Muscle of leg (tissue), 11 donors: ENCODE measurements around the gene WWOX. TPM values are rescaled to one million over a fixed set of nuclear protein-coding genes. Genes with fewer than 3 reads are reported as not detected.
A peak's percentile ranks its signal among the peaks of the same experiment; 100 is the strongest.

Experiments used
- DNase-seq: peaks from one replicate; pipeline ENCODE4 v3.0.0; 2013
- H3K27ac ChIP-seq: one replicate; pipeline ENCODE4 v1.5.1; 2013; ENCODE audit warnings: mild to moderate bottlenecking, low read length, control low read depth
- H3K27me3 ChIP-seq: one replicate; pipeline ENCODE4 v1.6.1; 2013; ENCODE audit warnings: low read length; ENCODE audit not compliant: control insufficient read depth, insufficient read depth
- H3K36me3 ChIP-seq: one replicate; pipeline ENCODE4 v1.6.1; 2013; ENCODE audit warnings: low read length; ENCODE audit not compliant: control insufficient read depth, insufficient read depth
- H3K4me1 ChIP-seq: one replicate; pipeline ENCODE4 v1.6.1; 2013; ENCODE audit warnings: low read length; ENCODE audit not compliant: control insufficient read depth, insufficient read depth
- H3K4me3 ChIP-seq: one replicate; pipeline ENCODE4 v1.5.1; 2013; ENCODE audit warnings: low read length, control low read depth
- H3K9me3 ChIP-seq: replicated peaks from 2 replicates; pipeline ENCODE4 v1.6.1; 2013; ENCODE audit warnings: low read depth, low read length; ENCODE audit not compliant: control insufficient read depth
- WGBS: methylation state at CpG from one replicate; pipeline ENCODE4 v1.1.5; 2013; ENCODE audit warnings: missing lambda C conversion rate; ENCODE audit not compliant: insufficient coverage; 5-methylcytosine and 5-hydroxymethylcytosine counted together
- polyA plus RNA-seq, 8 donors: library from polyadenylated mRNA; unstranded; fragments of 120-200 nt; gene quantifications; one replicate each; pipeline versions ENCODE4 v1.2.1 to v1.2.3, GENCODE V29; 2013; ENCODE audit warnings: inconsistent platforms in 1 of 8, low replicate concordance in 1 of 8; ENCODE audit not compliant: insufficient read length in 8 of 8, insufficient read depth in 1 of 8
- total RNA-seq: library from RNA; stranded (reverse); fragments of 120-200 nt; gene quantifications from one replicate; pipeline ENCODE4 v1.2.4, GENCODE V29; 2013

WWOX gene
- total and polyA plus RNA-seq, 9 donors: 8.1 to 15.8 (median 12.2) TPM

- 100% methylated on average over 1 of the region's 7 CpGs for WGBS
- no peak for DNase-seq
- Histone ChIP-seq H3K4me3 (no peak overlapping the region), H3K36me3 (no peaks in the 10 kb centered on the region), H3K27ac (no peak overlapping the region), H3K27me3 (no peaks in the 10 kb centered on the region), H3K9me3 (no peaks in the 10 kb centered on the region), H3K4me1 (no peaks in the 10 kb centered on the region)
Measured at GRCh38 chr16:78323315-78323714, 223.9 kb downstream of the WWOX start.

GRCh38 chr16:78324649-78325285, 225.3 kb downstream of the WWOX start:
- no peaks in the 10 kb centered on the region for H3K9me3 ChIP-seq
- WGBS: 68% methylated on average over 2 of the region's 6 CpGs
- H3K4me1 ChIP-seq: no peaks in the 10 kb centered on the region
- no peak for DNase-seq
- no peaks in the 10 kb centered on the region for H3K27me3 ChIP-seq
- H3K4me3 ChIP-seq: no peak overlapping the region
- no peak overlapping the region for H3K27ac ChIP-seq
- H3K36me3 ChIP-seq: no peaks in the 10 kb centered on the region

- Histone ChIP-seq H3K27ac (no peak overlapping the region), H3K36me3 (no peaks in the 10 kb centered on the region), H3K4me3 (no peak overlapping the region), H3K4me1 (no peaks in the 10 kb centered on the region), H3K9me3 (no peaks in the 10 kb centered on the region), H3K27me3 (no peaks in the 10 kb centered on the region)
- no peak for DNase-seq
- 80% methylated on average over 1 of the region's 6 CpGs for WGBS
Measured at GRCh38 chr16:78325468-78326352, 226.3 kb downstream of the WWOX start.

DNA sequence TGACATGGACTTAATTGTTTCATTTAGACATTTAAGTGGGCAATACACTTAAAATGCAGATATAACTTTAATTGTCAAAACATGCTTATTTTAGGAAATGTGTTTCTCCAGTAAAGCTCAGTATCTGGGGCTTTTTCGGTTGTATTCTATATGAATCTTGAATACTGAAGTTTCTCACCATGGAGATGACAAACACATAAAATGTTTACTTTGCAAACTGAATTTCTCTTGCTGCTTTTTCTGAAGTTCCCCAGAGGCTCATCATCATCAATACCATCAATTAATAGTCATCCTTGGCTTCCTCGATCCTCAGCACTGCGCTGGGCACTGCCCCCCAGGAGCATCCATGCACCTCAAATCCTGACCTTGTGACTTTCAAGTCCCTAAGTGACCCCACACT, 227.3 kb downstream of the WWOX start:
- Histone ChIP-seq H3K9me3 (no peaks in the 10 kb centered on the region), H3K27ac (no peak overlapping the region), H3K27me3 (no peaks in the 10 kb centered on the region), H3K4me3 (no peak overlapping the region), H3K4me1 (no peaks in the 10 kb centered on the region), H3K36me3 (no peaks in the 10 kb centered on the region)
- 75% methylated on average over 2 of the region's 3 CpGs for WGBS
- DNase-seq: peak; percentile 9

GRCh38 chr16:78331731-78332130, 232.3 kb downstream of the WWOX start:
- H3K27ac ChIP-seq: no peak overlapping the region
- no peak overlapping the region for H3K4me3 ChIP-seq
- no peaks in the 10 kb centered on the region for H3K9me3 ChIP-seq
- no peaks in the 10 kb centered on the region for H3K36me3 ChIP-seq
- WGBS: 33% methylated on average over 2 of the region's 4 CpGs
- no peaks in the 10 kb centered on the region for H3K27me3 ChIP-seq
- H3K4me1 ChIP-seq: no peaks in the 10 kb centered on the region
- no peak for DNase-seq

DNA sequence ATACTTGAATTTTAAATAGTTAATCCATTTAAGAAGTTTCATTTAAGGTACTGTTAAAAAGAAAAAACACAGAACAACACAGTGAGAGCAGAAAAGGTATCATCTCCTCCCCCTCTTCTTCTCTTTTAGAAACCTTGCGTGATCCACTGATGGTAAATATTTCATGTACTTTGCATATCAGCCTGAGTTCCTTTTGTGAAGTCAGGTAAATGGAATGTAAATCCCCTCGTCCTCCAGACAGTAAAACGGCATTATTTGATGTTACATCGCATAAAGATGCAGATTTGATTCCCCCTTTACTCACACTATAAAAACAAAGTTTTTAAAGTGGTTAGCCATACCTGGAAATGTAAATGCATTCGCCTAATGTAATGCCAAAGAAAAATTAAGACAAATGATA, 234.4 kb downstream of the WWOX start:
- H3K27ac ChIP-seq: no peak overlapping the region
- no peaks in the 10 kb centered on the region for H3K27me3 ChIP-seq
- no peaks in the 10 kb centered on the region for H3K9me3 ChIP-seq
- H3K4me3 ChIP-seq: no peak overlapping the region
- no peaks in the 10 kb centered on the region for H3K4me1 ChIP-seq
- no peak for DNase-seq
- 88% methylated on average over 1 of the region's 5 CpGs for WGBS
- H3K36me3 ChIP-seq: no peaks in the 10 kb centered on the region

DNA sequence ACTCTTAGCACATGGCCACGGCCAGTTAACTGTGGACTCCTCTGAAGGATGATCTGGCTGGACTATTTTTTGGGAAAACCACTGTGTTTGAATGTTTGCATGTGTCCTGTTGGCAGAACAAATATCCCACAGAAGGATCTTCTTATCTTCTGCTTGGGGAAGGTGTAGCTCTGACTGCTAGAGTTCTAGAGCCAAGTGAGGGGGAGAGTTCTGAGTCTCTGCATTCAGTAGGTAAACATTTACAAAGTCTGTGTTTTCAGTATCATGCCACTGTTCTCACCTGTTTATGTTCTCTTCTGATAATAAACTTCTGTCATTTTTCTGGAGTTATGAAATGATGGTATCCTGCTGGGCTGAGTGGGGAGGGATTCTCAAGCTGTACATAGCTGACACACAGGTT, 241.1 kb downstream of the WWOX start:
- H3K27me3 ChIP-seq: no peaks in the 10 kb centered on the region
- WGBS: no CpG with 5 or more reads among the region's 1 CpG
- DNase-seq: no peak

DNA sequence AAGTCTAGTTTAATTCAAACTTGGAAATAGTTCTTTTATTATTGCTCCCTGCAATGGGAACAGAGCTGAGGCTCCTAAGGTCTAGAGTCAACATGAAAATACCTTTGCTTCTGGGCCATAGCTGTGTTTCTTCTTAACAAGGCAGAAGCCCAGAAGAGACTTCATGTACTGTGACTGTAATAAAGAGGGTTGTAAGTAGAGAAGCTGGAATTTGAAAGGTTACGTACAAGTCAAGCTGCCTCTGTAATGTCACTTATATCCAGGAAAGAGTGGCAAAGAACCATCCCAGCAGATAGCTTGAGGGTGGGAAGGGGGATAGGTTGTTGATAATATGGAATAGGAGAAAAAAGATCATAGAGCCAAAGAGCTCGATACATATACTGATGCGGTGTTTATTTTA, 248.6 kb downstream of the WWOX start:
- no peak overlapping the region for H3K4me3 ChIP-seq
- DNase-seq: no peak
- no CpG with 5 or more reads among the region's 3 CpGs for WGBS
- H3K27me3 ChIP-seq: no peaks in the 10 kb centered on the region
- H3K9me3 ChIP-seq: no peaks in the 10 kb centered on the region
- H3K36me3 ChIP-seq: no peaks in the 10 kb centered on the region
- H3K27ac ChIP-seq: no peak overlapping the region
- no peaks in the 10 kb centered on the region for H3K4me1 ChIP-seq

More for the DNA sequence above, 241.1 kb downstream of the WWOX start:
- Histone ChIP-seq H3K36me3 (no peaks in the 10 kb centered on the region), H3K4me1 (no peaks in the 10 kb centered on the region), H3K9me3 (no peaks in the 10 kb centered on the region), H3K27ac (no peak overlapping the region), H3K4me3 (no peak overlapping the region)

- H3K36me3 ChIP-seq: no peaks in the 10 kb centered on the region
- H3K9me3 ChIP-seq: no peaks in the 10 kb centered on the region
- H3K27me3 ChIP-seq: no peaks in the 10 kb centered on the region
- H3K4me1 ChIP-seq: no peaks in the 10 kb centered on the region
- no peak for DNase-seq
- no peak overlapping the region for H3K4me3 ChIP-seq
- no peak overlapping the region for H3K27ac ChIP-seq
- no CpG with 5 or more reads among the region's 9 CpGs for WGBS
Measured at GRCh38 chr16:78348886-78349285, 249.4 kb downstream of the WWOX start.

GRCh38 chr16:78352184-78352583, 252.7 kb downstream of the WWOX start:
- WGBS: 83% methylated on average over 1 of the region's 1 CpG
- no peaks in the 10 kb centered on the region for H3K36me3 ChIP-seq
- H3K27me3 ChIP-seq: no peaks in the 10 kb centered on the region
- H3K9me3 ChIP-seq: no peaks in the 10 kb centered on the region
- no peak for DNase-seq
- H3K4me1 ChIP-seq: no peaks in the 10 kb centered on the region
- no peak overlapping the region for H3K27ac ChIP-seq
- no peak overlapping the region for H3K4me3 ChIP-seq
